ENCODE data around the gene WDR1. TPM values are rescaled to one million over a fixed set of nuclear protein-coding genes. Genes with fewer than 3 reads are reported as not detected.
A peak's percentile ranks its signal among the peaks of the same experiment; 100 is the strongest.

Gene WDR1
- total RNA-seq, 1 experiment from 2014 or later, result 227 TPM

DNA sequence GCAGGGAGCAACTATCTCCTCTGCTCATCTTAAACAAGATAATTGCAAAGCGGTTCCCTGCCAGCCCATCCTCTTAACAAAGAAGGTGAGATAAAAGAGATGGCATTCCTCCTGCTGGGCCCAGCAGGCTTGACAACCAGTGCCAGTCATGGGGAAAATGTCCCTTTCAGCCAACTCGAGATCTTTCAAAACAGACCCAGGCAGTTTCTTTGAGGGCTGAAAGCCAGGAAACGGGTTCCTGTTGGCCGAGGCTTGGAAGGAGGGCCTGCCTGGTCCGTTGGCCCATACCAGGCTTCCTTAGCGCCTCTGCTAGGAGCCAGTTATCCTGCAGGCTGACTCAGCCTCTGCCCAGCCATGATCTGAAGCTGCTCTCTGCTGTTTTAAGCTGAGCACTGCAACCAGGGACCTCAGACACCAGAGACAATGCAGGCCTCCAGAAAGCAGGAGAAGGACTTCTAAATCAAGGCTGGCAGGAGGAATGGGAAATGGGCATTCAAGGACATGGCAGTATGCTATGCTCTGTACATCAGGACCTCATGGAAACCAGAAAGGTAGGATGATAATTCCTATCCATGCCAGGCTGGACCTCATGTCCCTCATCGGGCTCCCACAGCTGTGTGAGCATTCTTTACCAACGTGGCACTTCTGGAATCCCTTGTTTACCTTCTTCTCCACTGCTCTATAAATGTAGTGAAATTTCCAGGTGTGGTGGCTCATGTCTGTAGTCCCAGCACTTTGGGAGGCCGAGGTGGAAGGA lies 52.9 kb downstream of the WDR1 start:
- H3K4me1 ChIP-seq (ENCODE audit: insufficient read depth, low read length, poor library complexity, severe bottlenecking), result no peaks in the 10 kb centered on the region
- H3K4me3 ChIP-seq (ENCODE audit: low read depth, low read length, poor library complexity, severe bottlenecking), result no peak overlapping the region
- peak; percentile 67 for DNase-seq (ENCODE audit: low spot score)
- no peaks in the 10 kb centered on the region for H3K9me3 ChIP-seq (ENCODE audit: low read depth, low read length, poor library complexity, severe bottlenecking)
- ChIA-PET CTCF (no interaction called here), POLR2A (ENCODE audit: low non-redundant PET) (no interaction called here)
- no peaks in the 10 kb centered on the region for H3K36me3 ChIP-seq (ENCODE audit: insufficient read depth, low read length, poor library complexity, severe bottlenecking)
- H3K27ac ChIP-seq (ENCODE audit: low read depth, low read length, poor library complexity, severe bottlenecking), result no peak overlapping the region
- TF ChIP-seq, protein P1, sequence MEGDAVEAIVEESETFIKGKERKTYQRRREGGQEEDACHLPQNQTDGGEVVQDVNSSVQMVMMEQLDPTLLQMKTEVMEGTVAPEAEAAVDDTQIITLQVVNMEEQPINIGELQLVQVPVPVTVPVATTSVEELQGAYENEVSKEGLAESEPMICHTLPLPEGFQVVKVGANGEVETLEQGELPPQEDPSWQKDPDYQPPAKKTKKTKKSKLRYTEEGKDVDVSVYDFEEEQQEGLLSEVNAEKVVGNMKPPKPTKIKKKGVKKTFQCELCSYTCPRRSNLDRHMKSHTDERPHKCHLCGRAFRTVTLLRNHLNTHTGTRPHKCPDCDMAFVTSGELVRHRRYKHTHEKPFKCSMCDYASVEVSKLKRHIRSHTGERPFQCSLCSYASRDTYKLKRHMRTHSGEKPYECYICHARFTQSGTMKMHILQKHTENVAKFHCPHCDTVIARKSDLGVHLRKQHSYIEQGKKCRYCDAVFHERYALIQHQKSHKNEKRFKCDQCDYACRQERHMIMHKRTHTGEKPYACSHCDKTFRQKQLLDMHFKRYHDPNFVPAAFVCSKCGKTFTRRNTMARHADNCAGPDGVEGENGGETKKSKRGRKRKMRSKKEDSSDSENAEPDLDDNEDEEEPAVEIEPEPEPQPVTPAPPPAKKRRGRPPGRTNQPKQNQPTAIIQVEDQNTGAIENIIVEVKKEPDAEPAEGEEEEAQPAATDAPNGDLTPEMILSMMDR (conservative IDR thresholded peaks at IDR 0.05; ENCODE audit: low read depth, low read length), result peak; percentile 45
- TF ChIP-seq EZH2 (IDR thresholded peaks at IDR 0.05; ENCODE audit: borderline replicate concordance, low read depth, low read length, poor library complexity, severe bottlenecking), result no peak
- BruUV-seq (replicated peaks), result no TSS peak
- intact Hi-C loops (cut with micrococcal nuclease; ENCODE audit: unreplicated experiment), result loop anchor here (1.0 kb wide), 1 partner anchor 300 kb away; no protein-coding TSS in a partner anchor
- H3K27me3 ChIP-seq (replicated peaks; ENCODE audit: insufficient read depth, low read depth, low read length, poor library complexity), result no peaks in the 10 kb centered on the region

DNA sequence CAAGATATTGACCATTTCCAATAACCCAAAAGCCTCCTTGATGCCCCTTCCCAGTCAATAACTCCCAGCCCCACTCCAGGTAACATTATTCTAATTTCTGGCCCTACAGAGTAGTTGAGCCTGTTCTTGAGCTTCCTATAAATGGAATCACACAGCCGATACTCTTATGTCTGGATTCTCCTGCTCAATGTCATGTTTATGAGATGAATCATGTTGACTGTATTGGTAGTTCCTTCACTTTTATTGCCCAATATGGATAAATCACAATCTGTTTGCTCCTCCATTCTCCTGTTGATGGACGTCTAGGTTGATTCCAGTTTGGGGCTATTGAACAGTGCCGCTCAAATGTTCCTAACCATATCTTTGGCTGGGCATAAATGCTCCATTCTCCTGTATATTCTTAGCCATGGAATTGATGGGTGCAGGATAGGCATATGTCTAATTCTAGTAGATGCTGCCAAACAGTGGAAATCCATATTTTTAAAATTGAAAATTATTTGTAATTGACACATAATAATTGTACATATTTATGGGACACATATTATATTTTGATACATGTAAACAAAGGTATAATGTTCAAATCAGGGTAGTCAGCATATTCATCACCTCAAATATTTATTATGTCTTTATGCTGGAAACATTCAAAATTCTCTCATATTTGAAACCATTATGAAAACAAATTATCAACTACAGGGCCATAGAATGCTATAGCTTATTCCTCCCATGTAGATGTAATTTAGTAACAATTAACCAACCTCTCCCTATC lies 54.8 kb downstream of the WDR1 start:
- POLR2A ChIA-PET (ENCODE audit: low non-redundant PET), result no interaction called here
- Histone ChIP-seq H3K27ac (ENCODE audit: low read depth, low read length, poor library complexity, severe bottlenecking) (no peak overlapping the region), H3K9me3 (ENCODE audit: low read depth, low read length, poor library complexity, severe bottlenecking) (no peaks in the 10 kb centered on the region), H3K27me3 (replicated peaks; ENCODE audit: insufficient read depth, low read depth, low read length, poor library complexity) (no peaks in the 10 kb centered on the region), H3K36me3 (ENCODE audit: insufficient read depth, low read length, poor library complexity, severe bottlenecking) (no peaks in the 10 kb centered on the region), H3K4me1 (ENCODE audit: insufficient read depth, low read length, poor library complexity, severe bottlenecking) (no peaks in the 10 kb centered on the region), H3K4me3 (ENCODE audit: low read depth, low read length, poor library complexity, severe bottlenecking) (no peak overlapping the region)
- TF ChIP-seq, protein P1 (conservative IDR thresholded peaks at IDR 0.05; ENCODE audit: low read depth, low read length), result no peak
- no peak for TF ChIP-seq EZH2 (IDR thresholded peaks at IDR 0.05; ENCODE audit: borderline replicate concordance, low read depth, low read length, poor library complexity, severe bottlenecking)
- CTCF ChIA-PET, result no interaction called here
- intact Hi-C loops (cut with micrococcal nuclease; ENCODE audit: unreplicated experiment), result no loop called here
- BruUV-seq (replicated peaks), result no TSS peak
- DNase-seq (ENCODE audit: low spot score), result no peak

DNA sequence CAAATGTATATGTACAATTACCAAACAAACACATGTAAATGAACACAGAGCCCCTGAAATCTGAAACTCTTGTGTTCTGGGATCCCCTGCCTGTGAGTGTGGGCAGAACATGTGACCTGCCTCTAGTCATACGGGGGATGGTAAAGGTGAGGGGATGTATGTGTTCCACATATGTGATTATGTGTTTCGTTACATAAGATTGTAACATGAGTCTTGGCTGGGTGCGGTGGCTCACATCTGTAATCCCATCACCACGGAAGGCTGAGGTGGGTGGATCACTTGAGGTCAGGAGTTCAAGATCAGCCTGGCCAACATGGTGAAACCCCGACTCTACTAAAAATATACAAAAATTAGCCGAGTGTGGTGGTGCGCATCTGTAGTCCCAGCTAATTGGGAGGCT lies 58.2 kb downstream of the WDR1 start:
- no peak overlapping the region for H3K27ac ChIP-seq (ENCODE audit: low read depth, low read length, poor library complexity, severe bottlenecking)
- no peaks in the 10 kb centered on the region for H3K36me3 ChIP-seq (ENCODE audit: insufficient read depth, low read length, poor library complexity, severe bottlenecking)
- CTCF ChIA-PET, result no interaction called here
- TF ChIP-seq, protein P1 (conservative IDR thresholded peaks at IDR 0.05; ENCODE audit: low read depth, low read length), result no peak
- no peak for TF ChIP-seq EZH2 (IDR thresholded peaks at IDR 0.05; ENCODE audit: borderline replicate concordance, low read depth, low read length, poor library complexity, severe bottlenecking)
- no TSS peak for BruUV-seq (replicated peaks)
- H3K4me3 ChIP-seq (ENCODE audit: low read depth, low read length, poor library complexity, severe bottlenecking), result no peak overlapping the region
- intact Hi-C loops (cut with micrococcal nuclease; ENCODE audit: unreplicated experiment), result no loop called here
- no peaks in the 10 kb centered on the region for H3K27me3 ChIP-seq (replicated peaks; ENCODE audit: insufficient read depth, low read depth, low read length, poor library complexity)
- no peaks in the 10 kb centered on the region for H3K9me3 ChIP-seq (ENCODE audit: low read depth, low read length, poor library complexity, severe bottlenecking)
- DNase-seq (ENCODE audit: low spot score), result no peak
- POLR2A ChIA-PET (ENCODE audit: low non-redundant PET), result no interaction called here
- H3K4me1 ChIP-seq (ENCODE audit: insufficient read depth, low read length, poor library complexity, severe bottlenecking), result no peaks in the 10 kb centered on the region
